ENCODE data around the gene GBA3.

The GBA3 gene

GRCh38 chr4:22762548-22762947 is 69.8 kb downstream of the GBA3 start:
- Histone ChIP-seq H3K27me3 (ENCODE audit: control insufficient read depth in 2 of 2, insufficient read depth in 2 of 2, low read length in 2 of 2) (no peaks in the 10 kb centered on the region), H3K9me3 (ENCODE audit: control insufficient read depth in 2 of 2, low read length in 2 of 2) (no peaks in the 10 kb centered on the region), H3K4me3 (ENCODE audit: low read length in 2 of 2) (no peak overlapping the region), H3K36me3 (ENCODE audit: control insufficient read depth in 2 of 2, insufficient read depth in 2 of 2, low read length in 2 of 2) (no peaks in the 10 kb centered on the region), H3K27ac (ENCODE audit: low read depth in 2 of 2, low read length in 2 of 2) (no peak overlapping the region), H3K4me1 (ENCODE audit: control insufficient read depth in 2 of 2, insufficient read depth in 2 of 2, low read length in 2 of 2) (no peaks in the 10 kb centered on the region), H3K9ac (ENCODE audit: low read depth in 1 of 2, low read length in 2 of 2) (no peak overlapping the region)

GRCh38 chr4:22764183-22764582 is 71.4 kb downstream of the GBA3 start:
- Histone ChIP-seq H3K27ac (ENCODE audit: low read depth in 2 of 2, low read length in 2 of 2) (no peak overlapping the region), H3K4me1 (ENCODE audit: control insufficient read depth in 2 of 2, insufficient read depth in 2 of 2, low read length in 2 of 2) (no peaks in the 10 kb centered on the region), H3K9ac (ENCODE audit: low read depth in 1 of 2, low read length in 2 of 2) (no peak overlapping the region), H3K9me3 (ENCODE audit: control insufficient read depth in 2 of 2, low read length in 2 of 2) (no peaks in the 10 kb centered on the region), H3K36me3 (ENCODE audit: control insufficient read depth in 2 of 2, insufficient read depth in 2 of 2, low read length in 2 of 2) (no peaks in the 10 kb centered on the region), H3K27me3 (ENCODE audit: control insufficient read depth in 2 of 2, insufficient read depth in 2 of 2, low read length in 2 of 2) (no peaks in the 10 kb centered on the region), H3K4me3 (ENCODE audit: low read length in 2 of 2) (no peak overlapping the region)

GRCh38 chr4:22766068-22766467 is 73.3 kb downstream of the GBA3 start:
- H3K27me3 ChIP-seq (ENCODE audit: control insufficient read depth in 2 of 2, insufficient read depth in 2 of 2, low read length in 2 of 2) = no peaks in the 10 kb centered on the region
- H3K36me3 ChIP-seq (ENCODE audit: control insufficient read depth in 2 of 2, insufficient read depth in 2 of 2, low read length in 2 of 2) = no peaks in the 10 kb centered on the region
- H3K27ac ChIP-seq (ENCODE audit: low read depth in 2 of 2, low read length in 2 of 2) = no peak overlapping the region
- no peak overlapping the region for H3K9ac ChIP-seq (ENCODE audit: low read depth in 1 of 2, low read length in 2 of 2)
- H3K4me1 ChIP-seq (ENCODE audit: control insufficient read depth in 2 of 2, insufficient read depth in 2 of 2, low read length in 2 of 2) = no peaks in the 10 kb centered on the region
- no peaks in the 10 kb centered on the region for H3K9me3 ChIP-seq (ENCODE audit: control insufficient read depth in 2 of 2, low read length in 2 of 2)
- no peak overlapping the region for H3K4me3 ChIP-seq (ENCODE audit: low read length in 2 of 2)

- no peaks in the 10 kb centered on the region for H3K9me3 ChIP-seq (ENCODE audit: control insufficient read depth in 2 of 2, low read length in 2 of 2)
- no peaks in the 10 kb centered on the region for H3K4me1 ChIP-seq (ENCODE audit: control insufficient read depth in 2 of 2, insufficient read depth in 2 of 2, low read length in 2 of 2)
- H3K9ac ChIP-seq (ENCODE audit: low read depth in 1 of 2, low read length in 2 of 2) = no peak overlapping the region
- no peaks in the 10 kb centered on the region for H3K27me3 ChIP-seq (ENCODE audit: control insufficient read depth in 2 of 2, insufficient read depth in 2 of 2, low read length in 2 of 2)
- H3K36me3 ChIP-seq (ENCODE audit: control insufficient read depth in 2 of 2, insufficient read depth in 2 of 2, low read length in 2 of 2) = no peaks in the 10 kb centered on the region
- no peak overlapping the region for H3K4me3 ChIP-seq (ENCODE audit: low read length in 2 of 2)
- no peak overlapping the region for H3K27ac ChIP-seq (ENCODE audit: low read depth in 2 of 2, low read length in 2 of 2)
Measured at GRCh38 chr4:22778547-22779163, 85.9 kb downstream of the GBA3 start.

- H3K27ac ChIP-seq (ENCODE audit: low read depth in 2 of 2, low read length in 2 of 2) = no peak overlapping the region
- H3K36me3 ChIP-seq (ENCODE audit: control insufficient read depth in 2 of 2, insufficient read depth in 2 of 2, low read length in 2 of 2) = no peaks in the 10 kb centered on the region
- H3K27me3 ChIP-seq (ENCODE audit: control insufficient read depth in 2 of 2, insufficient read depth in 2 of 2, low read length in 2 of 2) = no peaks in the 10 kb centered on the region
- no peak overlapping the region for H3K9ac ChIP-seq (ENCODE audit: low read depth in 1 of 2, low read length in 2 of 2)
- no peaks in the 10 kb centered on the region for H3K4me1 ChIP-seq (ENCODE audit: control insufficient read depth in 2 of 2, insufficient read depth in 2 of 2, low read length in 2 of 2)
- no peak overlapping the region for H3K4me3 ChIP-seq (ENCODE audit: low read length in 2 of 2)
- H3K9me3 ChIP-seq (ENCODE audit: control insufficient read depth in 2 of 2, low read length in 2 of 2) = no peaks in the 10 kb centered on the region
Measured at GRCh38 chr4:22780317-22780716, 87.6 kb downstream of the GBA3 start.

- no peak overlapping the region for H3K4me3 ChIP-seq (ENCODE audit: low read length in 2 of 2)
- H3K9ac ChIP-seq (ENCODE audit: low read depth in 1 of 2, low read length in 2 of 2) = no peak overlapping the region
- no peaks in the 10 kb centered on the region for H3K9me3 ChIP-seq (ENCODE audit: control insufficient read depth in 2 of 2, low read length in 2 of 2)
- no peak overlapping the region for H3K27ac ChIP-seq (ENCODE audit: low read depth in 2 of 2, low read length in 2 of 2)
- H3K36me3 ChIP-seq (ENCODE audit: control insufficient read depth in 2 of 2, insufficient read depth in 2 of 2, low read length in 2 of 2) = no peaks in the 10 kb centered on the region
- H3K27me3 ChIP-seq (ENCODE audit: control insufficient read depth in 2 of 2, insufficient read depth in 2 of 2, low read length in 2 of 2) = no peaks in the 10 kb centered on the region
- no peaks in the 10 kb centered on the region for H3K4me1 ChIP-seq (ENCODE audit: control insufficient read depth in 2 of 2, insufficient read depth in 2 of 2, low read length in 2 of 2)
Measured at GRCh38 chr4:22780797-22781196, 88.1 kb downstream of the GBA3 start.

- no peaks in the 10 kb centered on the region for H3K9me3 ChIP-seq (ENCODE audit: control insufficient read depth in 2 of 2, low read length in 2 of 2)
- no peaks in the 10 kb centered on the region for H3K27me3 ChIP-seq (ENCODE audit: control insufficient read depth in 2 of 2, insufficient read depth in 2 of 2, low read length in 2 of 2)
- H3K4me1 ChIP-seq (ENCODE audit: control insufficient read depth in 2 of 2, insufficient read depth in 2 of 2, low read length in 2 of 2) = no peaks in the 10 kb centered on the region
- H3K9ac ChIP-seq (ENCODE audit: low read depth in 1 of 2, low read length in 2 of 2) = no peak overlapping the region
- no peak overlapping the region for H3K27ac ChIP-seq (ENCODE audit: low read depth in 2 of 2, low read length in 2 of 2)
- H3K4me3 ChIP-seq (ENCODE audit: low read length in 2 of 2) = no peak overlapping the region
- no peaks in the 10 kb centered on the region for H3K36me3 ChIP-seq (ENCODE audit: control insufficient read depth in 2 of 2, insufficient read depth in 2 of 2, low read length in 2 of 2)
Measured at GRCh38 chr4:22787753-22788375, 95.1 kb downstream of the GBA3 start.

- Histone ChIP-seq H3K9ac (ENCODE audit: low read depth in 1 of 2, low read length in 2 of 2) (no peak overlapping the region), H3K36me3 (ENCODE audit: control insufficient read depth in 2 of 2, insufficient read depth in 2 of 2, low read length in 2 of 2) (no peaks in the 10 kb centered on the region), H3K4me1 (ENCODE audit: control insufficient read depth in 2 of 2, insufficient read depth in 2 of 2, low read length in 2 of 2) (no peaks in the 10 kb centered on the region), H3K4me3 (ENCODE audit: low read length in 2 of 2) (no peak overlapping the region), H3K27ac (ENCODE audit: low read depth in 2 of 2, low read length in 2 of 2) (no peak overlapping the region), H3K27me3 (ENCODE audit: control insufficient read depth in 2 of 2, insufficient read depth in 2 of 2, low read length in 2 of 2) (no peaks in the 10 kb centered on the region), H3K9me3 (ENCODE audit: control insufficient read depth in 2 of 2, low read length in 2 of 2) (no peaks in the 10 kb centered on the region)
Measured at GRCh38 chr4:22790631-22791030, 97.9 kb downstream of the GBA3 start.

GRCh38 chr4:22794732-22795131 is 102.0 kb downstream of the GBA3 start:
- no peaks in the 10 kb centered on the region for H3K36me3 ChIP-seq (ENCODE audit: control insufficient read depth in 2 of 2, insufficient read depth in 2 of 2, low read length in 2 of 2)
- no peak overlapping the region for H3K27ac ChIP-seq (ENCODE audit: low read depth in 2 of 2, low read length in 2 of 2)
- no peaks in the 10 kb centered on the region for H3K4me1 ChIP-seq (ENCODE audit: control insufficient read depth in 2 of 2, insufficient read depth in 2 of 2, low read length in 2 of 2)
- H3K27me3 ChIP-seq (ENCODE audit: control insufficient read depth in 2 of 2, insufficient read depth in 2 of 2, low read length in 2 of 2) = no peaks in the 10 kb centered on the region
- no peak overlapping the region for H3K4me3 ChIP-seq (ENCODE audit: low read length in 2 of 2)
- H3K9ac ChIP-seq (ENCODE audit: low read depth in 1 of 2, low read length in 2 of 2) = no peak overlapping the region
- no peaks in the 10 kb centered on the region for H3K9me3 ChIP-seq (ENCODE audit: control insufficient read depth in 2 of 2, low read length in 2 of 2)

GRCh38 chr4:22801391-22801790 is 108.7 kb downstream of the GBA3 start:
- Histone ChIP-seq H3K27me3 (ENCODE audit: control insufficient read depth in 2 of 2, insufficient read depth in 2 of 2, low read length in 2 of 2) (no peaks in the 10 kb centered on the region), H3K9ac (ENCODE audit: low read depth in 1 of 2, low read length in 2 of 2) (no peak overlapping the region), H3K27ac (ENCODE audit: low read depth in 2 of 2, low read length in 2 of 2) (no peak overlapping the region), H3K9me3 (ENCODE audit: control insufficient read depth in 2 of 2, low read length in 2 of 2) (no peaks in the 10 kb centered on the region), H3K4me1 (ENCODE audit: control insufficient read depth in 2 of 2, insufficient read depth in 2 of 2, low read length in 2 of 2) (no peaks in the 10 kb centered on the region), H3K4me3 (ENCODE audit: low read length in 2 of 2) (no peak overlapping the region), H3K36me3 (ENCODE audit: control insufficient read depth in 2 of 2, insufficient read depth in 2 of 2, low read length in 2 of 2) (no peaks in the 10 kb centered on the region)

All from mucosa of rectum (tissue), 2 donors.